Measurements from ENCODE around the gene AVPR1A.

- TF ChIP-seq CTCF (IDR thresholded peaks at IDR 0.05) (no peak), ZFX (IDR thresholded peaks at IDR 0.05; ENCODE audit: borderline replicate concordance) (no peak)
These were observed 6.4 kb downstream of the AVPR1A start for GRCh38 chr12:63144556-63144955.

All from 22Rv1 (cell line).